Activated CD8-positive, alpha-beta T cell treated with anti-CD3 and anti-CD28 coated beads for 36 hours (primary cell): ENCODE data around the gene CWC27. TPM values are rescaled to one million over a fixed set of nuclear protein-coding genes. Genes with fewer than 3 reads are reported as not detected.

Source experiments
- ATAC-seq: fragments of 200-7000 bp; cut with Tn5 transposase; one replicate; pipeline ENCODE4 v1.10.0; 2021; ENCODE audit warnings: mild to moderate bottlenecking, moderate library complexity
- CTCF ChIA-PET: fragments of 350-600 bp; sonication (Branson Sonifier 250); formaldehyde crosslinking; loops from one replicate; lab custom pipeline; 2021; ENCODE audit warnings: antibody characterized with exemption; lab: Charles Lee
- POLR2A ChIA-PET: fragments of 350-600 bp; sonication (Branson Sonifier 250); formaldehyde crosslinking; loops from one replicate; lab custom pipeline; 2021; ENCODE audit warnings: antibody characterized with exemption; lab: Charles Lee
- DNase-seq: peaks from one replicate; pipeline ENCODE4 v3.0.0-alpha.2; 2020
- H3K27ac Mint-ChIP-seq: one replicate; pipeline ENCODE4 v1.8.0; 2021; ENCODE audit warnings: mild to moderate bottlenecking, mixed read lengths
- H3K27me3 Mint-ChIP-seq: one replicate; pipeline ENCODE4 v1.8.0; 2021; ENCODE audit warnings: mixed read lengths
- H3K36me3 Mint-ChIP-seq: one replicate; pipeline ENCODE4 v1.8.0; 2021; ENCODE audit warnings: low read depth, mixed read lengths
- H3K4me1 Mint-ChIP-seq: one replicate; pipeline ENCODE4 v1.8.0; 2021; ENCODE audit warnings: low read depth, mixed read lengths
- H3K4me3 Mint-ChIP-seq: one replicate; pipeline ENCODE4 v1.8.0; 2021; ENCODE audit warnings: mild to moderate bottlenecking, moderate library complexity, mixed read lengths
- H3K9me3 Mint-ChIP-seq: one replicate; pipeline ENCODE4 v1.8.0; 2021; ENCODE audit warnings: mixed read lengths
- CTCF ChIP-seq: fragments of 200-600 bp; IDR thresholded peaks from one replicate; pipeline ENCODE4 v1.8.0; 2022; ENCODE audit warnings: antibody characterized with exemption, mild to moderate bottlenecking
- intact Hi-C: fragments of 100-400 bp; cut with micrococcal nuclease; formaldehyde crosslinking; loops from one replicate; pipeline ENCODE4 v1.10.0; 2022
- total RNA-seq, 2 experiments: library from RNA; stranded (reverse); gene quantifications; one replicate each; pipeline ENCODE4 v1.2.3, GENCODE V29; 2021

Gene CWC27
- total RNA-seq, 2 experiments from 2014 or later: 32.3 to 38.1 TPM

- ChIA-PET CTCF (interaction anchor here (0.6 to 5.3 kb wide), 19 partner anchors 10 to 192 kb away, joined by 3 to 75 read pairs (median 5); partner anchors contain the start of genes CWC27 and SREK1IP1), POLR2A (no interaction called here)
- Mint-ChIP-seq H3K9me3 (no peaks in the 10 kb centered on the region), H3K27me3 (no peaks in the 10 kb centered on the region), H3K4me3 (no peak overlapping the region), H3K4me1 (peaks cover 8% of the 10 kb centered on the region), H3K36me3 (peaks cover 14% of the 10 kb centered on the region), H3K27ac (no peak overlapping the region)
- TF ChIP-seq CTCF: peak; percentile 92
- DNase-seq: peak; percentile 87
- peak; percentile 83 for ATAC-seq
- intact Hi-C loops: loop anchor here (1.0 to 5.0 kb wide), 2 partner anchors 149 to 557 kb away; no protein-coding TSS in a partner anchor
Measured at GRCh38 chr5:64784451-64785025, 15.8 kb downstream of the CWC27 start.

- peaks cover 15% of the 10 kb centered on the region for H3K36me3 Mint-ChIP-seq
- H3K4me1 Mint-ChIP-seq: peaks cover 6% of the 10 kb centered on the region
Measured at GRCh38 chr5:64786372-64786771, 17.6 kb downstream of the CWC27 start.

GRCh38 chr5:64788156-64788555, 19.4 kb downstream of the CWC27 start:
- no peak overlapping the region for H3K27ac Mint-ChIP-seq
- H3K27me3 Mint-ChIP-seq: no peaks in the 10 kb centered on the region
- DNase-seq: no peak
- peaks cover 16% of the 10 kb centered on the region for H3K36me3 Mint-ChIP-seq
- H3K4me3 Mint-ChIP-seq: no peak overlapping the region
- no peak for ATAC-seq
- TF ChIP-seq CTCF: no peak
- CTCF ChIA-PET: no interaction called here
- no peaks in the 10 kb centered on the region for H3K9me3 Mint-ChIP-seq
- intact Hi-C loops: no loop called here
- POLR2A ChIA-PET: interaction anchor here (1.2 kb wide), 1 partner anchor 20 kb away, joined by 5 read pairs; the partner anchor contains the start of genes CWC27 and SREK1IP1
- H3K4me1 Mint-ChIP-seq: peaks cover 6% of the 10 kb centered on the region

More at GRCh38 chr5:64786372-64786771, 17.6 kb downstream of the CWC27 start:
- ChIA-PET CTCF (interaction anchor here (0.9 to 5.3 kb wide), 2 partner anchors 150 to 697 kb away, joined by 3 to 75 read pairs; no protein-coding TSS in a partner anchor), POLR2A (no interaction called here)
- no peak for TF ChIP-seq CTCF
- ATAC-seq (no peak), DNase-seq (no peak)
- Mint-ChIP-seq H3K9me3 (no peaks in the 10 kb centered on the region), H3K27me3 (no peaks in the 10 kb centered on the region), H3K27ac (no peak overlapping the region), H3K4me3 (no peak overlapping the region)
- intact Hi-C loops: no loop called here

GRCh38 chr5:64789457-64789856, 20.7 kb downstream of the CWC27 start:
- no peak for DNase-seq
- no peak for ATAC-seq
- ChIA-PET CTCF (no interaction called here), POLR2A (no interaction called here)
- Mint-ChIP-seq H3K27ac (no peak overlapping the region), H3K27me3 (no peaks in the 10 kb centered on the region), H3K36me3 (peaks cover 14% of the 10 kb centered on the region), H3K4me3 (no peak overlapping the region), H3K4me1 (peaks cover 4% of the 10 kb centered on the region), H3K9me3 (no peaks in the 10 kb centered on the region)
- intact Hi-C loops: no loop called here
- TF ChIP-seq CTCF: no peak

GRCh38 chr5:64790210-64790609, 21.5 kb downstream of the CWC27 start:
- Mint-ChIP-seq H3K9me3 (no peaks in the 10 kb centered on the region), H3K4me3 (no peak overlapping the region)

More at GRCh38 chr5:64790210-64790609, 21.5 kb downstream of the CWC27 start:
- intact Hi-C loops: no loop called here
- POLR2A ChIA-PET: no interaction called here
- Mint-ChIP-seq H3K27ac (no peak overlapping the region), H3K4me1 (peaks cover 4% of the 10 kb centered on the region), H3K36me3 (peaks cover 14% of the 10 kb centered on the region), H3K27me3 (no peaks in the 10 kb centered on the region)
- CTCF ChIA-PET: no interaction called here
- DNase-seq (no peak), ATAC-seq (peak; percentile 45)
- no peak for TF ChIP-seq CTCF
